MCF 10A (cell line): ENCODE results near the gene GRAP. TPM values are rescaled to one million over a fixed set of nuclear protein-coding genes. Genes with fewer than 3 reads are reported as not detected.

Experiments used
- BruUV-seq: library from RNA; stranded (reverse); fragments of 400-500 nt; replicated peaks from 2 replicates; lab custom pipeline; 2021; lab: Mats Ljungman, UMichigan
- CTCF ChIA-PET: fragments of 300-600 bp; sonication (Branson Sonifier 250); formaldehyde crosslinking; extraction: SDS; loops from one replicate; lab custom pipeline; 2021; ENCODE audit warnings: antibody characterized with exemption, inconsistent platforms; lab: Yijun Ruan, JAX
- POLR2A ChIA-PET: fragments of 300-600, 350-650 bp; sonication (Branson Sonifier 250); formaldehyde crosslinking; extraction: SDS; loops from one replicate; lab custom pipeline; 2020; ENCODE audit warnings: antibody characterized with exemption, inconsistent platforms; lab: Yijun Ruan, JAX
- DNase-seq: peaks from one replicate; pipeline ENCODE4 v3.0.0-alpha.2; 2018; ENCODE audit not compliant: unreplicated experiment
- H3K27ac Mint-ChIP-seq: one replicate; pipeline ENCODE4 v1.8.0; 2022; ENCODE audit warnings: mild to moderate bottlenecking, low read depth, mixed read lengths; ENCODE audit not compliant: unreplicated experiment
- H3K27me3 Mint-ChIP-seq: one replicate; pipeline ENCODE4 v1.8.0; 2022; ENCODE audit warnings: mixed read lengths; ENCODE audit not compliant: insufficient read depth, unreplicated experiment
- H3K36me3 Mint-ChIP-seq: one replicate; pipeline ENCODE4 v1.8.0; 2022; ENCODE audit warnings: mild to moderate bottlenecking, moderate library complexity, mixed read lengths; ENCODE audit not compliant: insufficient read depth, unreplicated experiment
- H3K4me1 Mint-ChIP-seq: one replicate; pipeline ENCODE4 v1.8.0; 2022; ENCODE audit warnings: mixed read lengths; ENCODE audit not compliant: insufficient read depth, unreplicated experiment
- H3K4me3 Mint-ChIP-seq: one replicate; pipeline ENCODE4 v1.8.0; 2022; ENCODE audit warnings: mild to moderate bottlenecking, moderate library complexity, mixed read lengths; ENCODE audit not compliant: unreplicated experiment
- H3K9me3 Mint-ChIP-seq: one replicate; pipeline ENCODE4 v1.8.0; 2022; ENCODE audit warnings: mixed read lengths; ENCODE audit not compliant: unreplicated experiment
- intact Hi-C: fragments of 100-400 bp; cut with micrococcal nuclease; formaldehyde crosslinking; loops from 2 replicates; pipeline ENCODE4 v1.14.1; 2022
- total RNA-seq: library from RNA; stranded (reverse); gene quantifications from 2 replicates; pipeline ENCODE4 v1.2.3, GENCODE V29; 2022
- TF ChIP-seq, protein P1 (sequence below): fragments of 200-600 bp; IDR thresholded peaks from one replicate; pipeline ENCODE4 v1.8.0; 2022; ENCODE audit warnings: antibody characterized with exemption, mild to moderate bottlenecking; ENCODE audit not compliant: unreplicated experiment

The GRAP gene
- total RNA-seq, 1 experiment from 2014 or later, result not detected

DNA sequence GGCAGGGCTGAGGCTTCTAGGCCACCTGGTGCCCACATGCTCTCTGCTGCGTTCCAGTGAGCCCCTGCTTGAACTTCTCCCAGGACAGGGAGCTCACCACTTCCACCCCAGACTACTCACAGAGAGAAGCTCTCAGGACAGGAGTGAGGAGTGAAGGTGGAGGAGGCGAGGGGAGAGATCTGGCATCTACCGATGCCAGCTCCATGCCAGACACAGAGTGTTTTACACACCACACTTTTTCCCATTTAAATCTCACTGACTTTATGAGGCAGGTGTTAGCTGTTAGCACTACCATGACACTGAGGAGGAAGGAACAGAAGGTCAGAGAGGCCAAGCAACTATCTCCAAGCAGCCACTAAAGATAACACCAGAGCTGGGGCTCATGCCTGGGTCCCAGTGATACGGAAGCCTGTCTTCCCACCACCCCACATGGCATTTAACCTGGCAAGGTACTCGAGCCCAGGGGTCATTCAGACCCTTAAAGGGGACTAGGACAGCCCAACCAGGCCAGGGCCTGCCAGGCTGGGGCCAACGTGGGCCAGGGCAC is 49.0 kb downstream of the GRAP start:
- H3K27ac Mint-ChIP-seq, result no peak overlapping the region
- ChIA-PET POLR2A (no interaction called here), CTCF (no interaction called here)
- peaks cover 11% of the 10 kb centered on the region for H3K4me1 Mint-ChIP-seq
- no peaks in the 10 kb centered on the region for H3K27me3 Mint-ChIP-seq
- peaks cover 12% of the 10 kb centered on the region for H3K9me3 Mint-ChIP-seq
- DNase-seq, result no peak
- intact Hi-C loops, result no loop called here
- H3K4me3 Mint-ChIP-seq, result no peak overlapping the region
- H3K36me3 Mint-ChIP-seq, result peaks cover 39% of the 10 kb centered on the region
- TF ChIP-seq, protein P1, sequence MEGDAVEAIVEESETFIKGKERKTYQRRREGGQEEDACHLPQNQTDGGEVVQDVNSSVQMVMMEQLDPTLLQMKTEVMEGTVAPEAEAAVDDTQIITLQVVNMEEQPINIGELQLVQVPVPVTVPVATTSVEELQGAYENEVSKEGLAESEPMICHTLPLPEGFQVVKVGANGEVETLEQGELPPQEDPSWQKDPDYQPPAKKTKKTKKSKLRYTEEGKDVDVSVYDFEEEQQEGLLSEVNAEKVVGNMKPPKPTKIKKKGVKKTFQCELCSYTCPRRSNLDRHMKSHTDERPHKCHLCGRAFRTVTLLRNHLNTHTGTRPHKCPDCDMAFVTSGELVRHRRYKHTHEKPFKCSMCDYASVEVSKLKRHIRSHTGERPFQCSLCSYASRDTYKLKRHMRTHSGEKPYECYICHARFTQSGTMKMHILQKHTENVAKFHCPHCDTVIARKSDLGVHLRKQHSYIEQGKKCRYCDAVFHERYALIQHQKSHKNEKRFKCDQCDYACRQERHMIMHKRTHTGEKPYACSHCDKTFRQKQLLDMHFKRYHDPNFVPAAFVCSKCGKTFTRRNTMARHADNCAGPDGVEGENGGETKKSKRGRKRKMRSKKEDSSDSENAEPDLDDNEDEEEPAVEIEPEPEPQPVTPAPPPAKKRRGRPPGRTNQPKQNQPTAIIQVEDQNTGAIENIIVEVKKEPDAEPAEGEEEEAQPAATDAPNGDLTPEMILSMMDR, result no peak
- no TSS peak for BruUV-seq

DNA sequence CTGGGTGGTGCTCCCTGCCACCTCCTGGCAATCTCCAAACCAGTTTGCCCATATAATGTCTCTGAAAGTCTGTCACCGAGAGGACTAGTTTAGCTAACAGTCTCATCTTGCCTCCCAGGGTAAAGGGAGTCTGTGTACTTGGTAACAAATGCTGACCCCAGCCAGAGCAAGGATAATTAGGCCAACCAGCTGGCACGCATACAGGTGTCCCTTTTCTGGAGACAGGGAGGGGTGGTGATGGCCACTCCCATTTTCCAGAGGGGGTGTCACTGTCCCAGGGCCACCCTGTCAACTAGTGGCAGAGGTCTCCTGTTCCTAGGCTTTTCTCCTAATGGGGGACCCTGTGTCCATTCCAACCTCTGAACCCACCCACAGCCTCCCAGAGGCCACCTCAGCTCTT is 50.3 kb downstream of the GRAP start:
- ChIA-PET CTCF (no interaction called here), POLR2A (interaction anchor here (0.6 kb wide), 1 partner anchor 8 kb away, joined by 4 read pairs; the partner anchor contains the start of gene FAM83G)
- Mint-ChIP-seq H3K36me3 (peaks cover 33% of the 10 kb centered on the region), H3K27me3 (no peaks in the 10 kb centered on the region), H3K9me3 (peaks cover 12% of the 10 kb centered on the region), H3K4me3 (no peak overlapping the region), H3K4me1 (peaks cover 3% of the 10 kb centered on the region), H3K27ac (no peak overlapping the region)
- intact Hi-C loops, result no loop called here
- DNase-seq, result no peak
- TF ChIP-seq, protein P1, result no peak
- no TSS peak for BruUV-seq

DNA sequence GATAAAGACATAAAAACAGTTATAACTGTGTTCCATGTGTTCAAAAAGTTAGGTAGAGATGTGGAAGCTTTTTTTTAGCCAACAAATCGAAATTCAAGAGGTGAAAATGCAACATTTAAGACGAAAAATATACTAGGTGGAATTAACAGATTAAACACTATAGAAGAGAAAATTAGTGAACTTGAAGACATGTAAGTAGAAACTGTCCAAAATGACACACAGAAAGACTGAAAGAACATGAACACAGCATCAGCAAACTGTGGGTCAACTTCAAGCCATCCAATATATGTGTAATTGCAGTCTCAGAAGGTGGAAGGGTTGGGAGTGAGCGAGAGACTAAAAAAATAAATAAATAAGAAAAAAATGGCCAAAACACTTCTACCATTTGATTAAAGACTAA is 51.5 kb downstream of the GRAP start:
- Mint-ChIP-seq H3K36me3 (peaks cover 33% of the 10 kb centered on the region), H3K27me3 (no peaks in the 10 kb centered on the region), H3K27ac (no peak overlapping the region), H3K4me3 (no peak overlapping the region), H3K9me3 (peaks cover 12% of the 10 kb centered on the region), H3K4me1 (no peaks in the 10 kb centered on the region)
- BruUV-seq, result no TSS peak
- ChIA-PET POLR2A (interaction anchor here (0.5 kb wide), 1 partner anchor 91 kb away, joined by 3 read pairs; no protein-coding TSS in a partner anchor), CTCF (interaction anchor here (0.7 kb wide), 1 partner anchor 14 kb away, joined by 3 read pairs; no protein-coding TSS in a partner anchor)
- no peak for DNase-seq
- intact Hi-C loops, result no loop called here
- TF ChIP-seq, protein P1, result no peak

DNA sequence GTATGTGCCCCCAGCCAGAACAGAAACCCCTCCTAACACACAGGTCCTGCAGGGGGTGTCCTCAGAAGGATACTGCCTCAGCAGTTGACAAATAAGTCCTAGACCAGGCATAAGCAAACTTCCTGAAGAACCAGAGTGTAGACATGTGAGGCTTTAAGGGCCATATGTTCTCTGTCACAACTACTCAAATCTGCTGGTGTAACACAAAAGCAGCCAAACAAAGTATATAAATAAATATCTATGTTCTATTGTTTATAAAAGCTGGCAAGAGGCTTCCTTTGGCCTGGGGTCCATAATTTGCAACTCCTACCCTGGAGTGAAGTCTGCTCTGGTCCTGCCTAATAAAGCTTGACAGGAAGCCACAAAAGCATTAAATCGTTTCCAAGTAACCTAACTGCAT is 52.1 kb downstream of the GRAP start:
- TF ChIP-seq, protein P1, result no peak
- Mint-ChIP-seq H3K9me3 (peaks cover 12% of the 10 kb centered on the region), H3K27ac (no peak overlapping the region), H3K36me3 (peaks cover 33% of the 10 kb centered on the region), H3K4me1 (no peaks in the 10 kb centered on the region), H3K27me3 (no peaks in the 10 kb centered on the region), H3K4me3 (no peak overlapping the region)
- DNase-seq, result no peak
- BruUV-seq, result no TSS peak
- ChIA-PET POLR2A (interaction anchor here (0.5 kb wide), 1 partner anchor 90 kb away, joined by 3 read pairs; no protein-coding TSS in a partner anchor), CTCF (no interaction called here)
- intact Hi-C loops, result no loop called here
